KMS-11 (cell line): ENCODE data around the gene KDM4B.

ENCODE experiments used
- H2AFZ ChIP-seq: fragments of 200-600 bp; sonication (generic); 2 replicates; pipeline ENCODE4 v1.6.1; 2016; ENCODE audit warnings: antibody characterized with exemption, mixed run types, low read depth
- H3K27ac ChIP-seq: fragments of 200-600 bp; sonication (generic); 2 replicates; pipeline ENCODE4 v1.6.1; 2016; ENCODE audit warnings: mild to moderate bottlenecking, mixed run types
- H3K27me3 ChIP-seq: fragments of 200-600 bp; sonication (generic); 2 replicates; pipeline ENCODE4 v1.6.1; 2017; ENCODE audit warnings: mild to moderate bottlenecking, low read depth, mixed run types, moderate library complexity; ENCODE audit not compliant: insufficient read depth
- H3K36me3 ChIP-seq: fragments of 200-600 bp; sonication (generic); 2 replicates; pipeline ENCODE4 v1.6.1; 2017; ENCODE audit warnings: mild to moderate bottlenecking, mixed run types; ENCODE audit not compliant: insufficient read depth
- H3K4me1 ChIP-seq: fragments of 200-600 bp; sonication (generic); 2 replicates; pipeline ENCODE4 v1.6.1; 2016; ENCODE audit warnings: mild to moderate bottlenecking, low read depth, mixed run types; ENCODE audit not compliant: poor library complexity, severe bottlenecking
- H3K4me2 ChIP-seq: fragments of 200-600 bp; sonication (generic); 2 replicates; pipeline ENCODE4 v1.7.0; 2016; ENCODE audit warnings: mild to moderate bottlenecking, mixed run types
- H3K4me3 ChIP-seq: fragments of 200-600 bp; sonication (generic); IDR thresholded peaks from 2 replicates; pipeline ENCODE4 v1.6.1; 2017; ENCODE audit warnings: low read depth, low read length, mixed read lengths; ENCODE audit not compliant: insufficient read depth
- H3K79me2 ChIP-seq: fragments of 200-600 bp; sonication (generic); 2 replicates; pipeline ENCODE4 v1.6.1; 2016; ENCODE audit warnings: low read depth, mixed run types; ENCODE audit not compliant: insufficient read depth
- H3K9ac ChIP-seq: fragments of 200-600 bp; sonication (generic); 2 replicates; pipeline ENCODE4 v1.6.1; 2016; ENCODE audit warnings: mild to moderate bottlenecking, mixed run types
- H4K20me1 ChIP-seq: fragments of 200-600 bp; sonication (generic); 2 replicates; pipeline ENCODE4 v1.6.1; 2016; ENCODE audit warnings: mild to moderate bottlenecking, mixed run types; ENCODE audit not compliant: insufficient read depth
- TF ChIP-seq, protein P1 (sequence below): fragments of 200-600 bp; sonication (generic); conservative IDR thresholded peaks from 2 replicates; pipeline ENCODE4 v1.6.1; 2017; ENCODE audit warnings: low read depth, mild to moderate bottlenecking, antibody characterized with exemption, low read length, moderate library complexity, mixed read lengths

The KDM4B gene

DNA sequence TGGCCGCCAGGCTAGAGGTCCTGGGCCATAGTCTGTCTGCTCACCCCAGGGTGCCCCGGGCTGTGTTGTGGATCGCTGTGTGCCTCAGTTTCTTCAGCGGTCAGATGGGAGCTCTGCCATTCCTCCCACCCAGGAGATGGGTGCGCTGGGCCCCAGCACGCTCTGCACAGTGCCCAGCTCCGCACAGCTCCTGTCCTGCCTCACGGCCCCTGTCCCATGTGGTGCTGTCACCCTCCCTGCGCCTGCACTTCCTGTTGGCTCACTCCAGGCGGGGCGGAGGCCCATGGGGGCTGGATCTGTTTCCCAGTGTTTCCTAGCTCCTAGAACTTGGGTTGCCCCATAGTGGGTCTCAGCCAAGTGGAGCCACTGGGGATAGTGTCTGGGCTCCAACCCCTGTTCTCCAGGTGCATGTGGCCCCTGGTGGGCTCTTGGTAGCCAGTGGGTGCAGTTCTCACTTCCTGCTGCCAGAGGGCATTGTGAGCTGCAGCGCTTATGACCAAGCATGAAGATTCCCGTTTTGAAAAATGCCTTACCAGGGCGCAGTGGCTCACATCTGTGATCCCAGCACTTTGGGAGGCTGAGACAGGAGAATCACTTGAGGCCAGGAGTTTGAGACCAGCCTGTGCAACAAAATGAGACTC is 69.8 kb downstream of the KDM4B start:
- H2AFZ ChIP-seq: no peak overlapping the region
- H3K36me3 ChIP-seq: no peaks in the 10 kb centered on the region
- no peak overlapping the region for H3K4me2 ChIP-seq
- H3K9ac ChIP-seq: no peak overlapping the region
- H3K27me3 ChIP-seq: no peaks in the 10 kb centered on the region
- no peaks in the 10 kb centered on the region for H3K4me1 ChIP-seq
- TF ChIP-seq, protein P1, sequence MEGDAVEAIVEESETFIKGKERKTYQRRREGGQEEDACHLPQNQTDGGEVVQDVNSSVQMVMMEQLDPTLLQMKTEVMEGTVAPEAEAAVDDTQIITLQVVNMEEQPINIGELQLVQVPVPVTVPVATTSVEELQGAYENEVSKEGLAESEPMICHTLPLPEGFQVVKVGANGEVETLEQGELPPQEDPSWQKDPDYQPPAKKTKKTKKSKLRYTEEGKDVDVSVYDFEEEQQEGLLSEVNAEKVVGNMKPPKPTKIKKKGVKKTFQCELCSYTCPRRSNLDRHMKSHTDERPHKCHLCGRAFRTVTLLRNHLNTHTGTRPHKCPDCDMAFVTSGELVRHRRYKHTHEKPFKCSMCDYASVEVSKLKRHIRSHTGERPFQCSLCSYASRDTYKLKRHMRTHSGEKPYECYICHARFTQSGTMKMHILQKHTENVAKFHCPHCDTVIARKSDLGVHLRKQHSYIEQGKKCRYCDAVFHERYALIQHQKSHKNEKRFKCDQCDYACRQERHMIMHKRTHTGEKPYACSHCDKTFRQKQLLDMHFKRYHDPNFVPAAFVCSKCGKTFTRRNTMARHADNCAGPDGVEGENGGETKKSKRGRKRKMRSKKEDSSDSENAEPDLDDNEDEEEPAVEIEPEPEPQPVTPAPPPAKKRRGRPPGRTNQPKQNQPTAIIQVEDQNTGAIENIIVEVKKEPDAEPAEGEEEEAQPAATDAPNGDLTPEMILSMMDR: 0 out of 2 replicates have a peak, but pooled peaks have one; percentile 21
- H3K27ac ChIP-seq: no peak overlapping the region
- H3K4me3 ChIP-seq: no peak overlapping the region
- no peaks in the 10 kb centered on the region for H4K20me1 ChIP-seq
- H3K79me2 ChIP-seq: no peaks in the 10 kb centered on the region

DNA sequence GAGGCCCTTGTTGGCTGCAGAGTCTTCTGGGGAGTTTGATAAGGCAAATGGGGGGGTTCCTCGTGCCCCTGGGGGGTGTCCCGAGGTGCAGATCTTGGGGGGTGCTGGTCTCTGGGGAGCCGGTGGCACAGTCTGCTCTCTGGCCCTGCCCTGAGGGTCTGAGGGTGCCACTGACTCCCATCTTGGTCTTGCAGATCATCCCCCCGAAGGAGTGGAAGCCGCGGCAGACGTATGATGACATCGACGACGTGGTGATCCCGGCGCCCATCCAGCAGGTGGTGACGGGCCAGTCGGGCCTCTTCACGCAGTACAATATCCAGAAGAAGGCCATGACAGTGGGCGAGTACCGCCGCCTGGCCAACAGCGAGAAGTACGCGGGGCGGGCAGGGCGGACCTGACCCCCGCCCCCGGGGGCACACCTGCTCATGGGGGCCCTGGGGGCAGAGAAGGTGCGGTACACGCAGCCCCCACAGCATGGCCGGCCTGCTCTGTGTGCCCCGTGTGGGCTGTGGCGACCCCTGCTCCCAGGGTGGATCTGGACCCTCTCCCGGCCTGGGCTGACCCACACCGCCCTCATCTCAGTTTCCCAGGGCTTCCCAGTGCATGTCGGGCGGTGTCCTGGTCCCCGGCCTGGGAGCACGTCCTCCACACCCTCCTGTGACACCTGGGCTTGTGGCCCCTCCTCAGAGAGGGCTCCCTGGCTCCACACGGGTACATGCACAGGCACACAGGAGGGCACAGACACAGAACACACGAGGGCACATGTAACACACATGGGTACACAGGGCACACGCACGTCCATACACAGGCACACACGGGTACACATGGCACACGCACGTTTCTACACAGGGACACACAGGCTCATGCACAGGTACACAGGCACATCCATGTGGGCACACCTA is 71.0 kb downstream of the KDM4B start:
- Histone ChIP-seq H3K9ac (no peak overlapping the region), H3K4me2 (no peak overlapping the region), H3K27ac (no peak overlapping the region), H2AFZ (no peak overlapping the region), H3K4me1 (no peaks in the 10 kb centered on the region), H3K27me3 (no peaks in the 10 kb centered on the region), H3K4me3 (no peak overlapping the region), H3K36me3 (no peaks in the 10 kb centered on the region), H3K79me2 (no peaks in the 10 kb centered on the region), H4K20me1 (no peaks in the 10 kb centered on the region)
- TF ChIP-seq, protein P1: no peak

- Histone ChIP-seq H3K27ac (no peak overlapping the region), H3K79me2 (no peaks in the 10 kb centered on the region), H3K36me3 (no peaks in the 10 kb centered on the region), H4K20me1 (no peaks in the 10 kb centered on the region), H2AFZ (no peak overlapping the region), H3K27me3 (no peaks in the 10 kb centered on the region), H3K4me1 (no peaks in the 10 kb centered on the region), H3K4me3 (no peak overlapping the region), H3K9ac (no peak overlapping the region), H3K4me2 (no peak overlapping the region)
- TF ChIP-seq, protein P1: no peak
These were observed 71.7 kb downstream of the KDM4B start for GRCh38 chr19:5040544-5041167.

- Histone ChIP-seq H3K4me1 (no peaks in the 10 kb centered on the region), H3K36me3 (no peaks in the 10 kb centered on the region)
These were observed 72.4 kb downstream of the KDM4B start for GRCh38 chr19:5041168-5041912.

More at GRCh38 chr19:5041168-5041912, 72.4 kb downstream of the KDM4B start:
- no peak overlapping the region for H3K9ac ChIP-seq
- H3K27ac ChIP-seq: no peak overlapping the region
- H4K20me1 ChIP-seq: no peaks in the 10 kb centered on the region
- H2AFZ ChIP-seq: no peak overlapping the region
- no peaks in the 10 kb centered on the region for H3K79me2 ChIP-seq
- no peak overlapping the region for H3K4me3 ChIP-seq
- no peak overlapping the region for H3K4me2 ChIP-seq
- H3K27me3 ChIP-seq: no peaks in the 10 kb centered on the region
- TF ChIP-seq, protein P1: no peak
